ENCODE data around the gene EHBP1L1.

DNA sequence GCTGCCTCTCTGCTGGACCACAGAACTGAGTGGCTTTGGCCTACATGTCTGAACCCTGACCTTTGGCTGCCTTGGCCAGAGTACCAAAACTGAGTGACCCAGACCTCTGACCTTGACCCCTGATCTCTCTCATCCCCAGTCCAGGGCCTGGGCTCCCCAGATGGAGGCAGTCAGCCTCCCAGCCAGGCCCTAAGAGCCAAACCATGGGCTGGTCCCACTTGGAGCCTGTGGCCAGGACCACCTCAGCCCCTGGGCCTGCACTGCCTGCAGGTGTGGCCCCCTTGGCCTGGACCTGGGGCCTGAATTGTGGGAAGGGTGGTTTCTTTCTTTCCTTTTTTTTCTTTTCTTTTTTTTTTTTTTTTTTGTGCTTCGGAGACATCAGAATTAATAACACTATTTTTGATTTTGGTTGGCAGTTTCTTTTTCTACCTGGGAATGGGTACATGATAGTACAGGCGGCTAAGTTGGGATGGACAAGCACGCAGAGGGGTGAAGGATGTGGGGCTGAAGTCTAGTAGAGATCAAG lies 61.2 kb downstream of the EHBP1L1 start:
- no peak for TF ChIP-seq CTCF (conservative IDR thresholded peaks at IDR 0.05; ENCODE audit: low read length)
- no peak for TF ChIP-seq EZH2phosphoT487 (IDR thresholded peaks at IDR 0.05; ENCODE audit: borderline replicate concordance, low read depth, low read length)

All from OCI-LY7 (cell line).